PC-9 (cell line): ENCODE data around the gene TBC1D16. TPM values are rescaled to one million over a fixed set of nuclear protein-coding genes. Genes with fewer than 3 reads are reported as not detected.
"Not testable (repeated sequence)": the region's sequence is repeated elsewhere in the genome, so short reads cannot be mapped to it uniquely, and the experiment has no call there.

Experiments
- BruUV-seq: library from RNA; stranded (reverse); fragments of 400-500 nt; replicated peaks from 2 replicates; lab custom pipeline; 2021; lab: Mats Ljungman, UMichigan
- CTCF ChIA-PET: fragments of 300-600 bp; sonication (Branson Sonifier 250); formaldehyde crosslinking; loops from one replicate; lab custom pipeline; 2022; ENCODE audit warnings: antibody characterized with exemption; lab: Charles Lee
- POLR2A ChIA-PET: fragments of 300-600 bp; sonication (Branson Sonifier 250); formaldehyde crosslinking; loops from one replicate; lab custom pipeline; 2022; ENCODE audit warnings: antibody characterized with exemption; ENCODE audit not compliant: unreplicated experiment; lab: Charles Lee
- DNase-seq, 2 experiments: peaks; one replicate each; pipeline versions ENCODE4 v3.0.0 to v3.0.0-alpha.2; 2015 to 2022; ENCODE audit warnings: mixed read lengths in 1 of 2
- H2AFZ ChIP-seq: fragments of 200-600 bp; sonication (generic); 2 replicates; pipeline ENCODE4 v1.8.1; 2017; ENCODE audit warnings: antibody characterized with exemption
- H3F3A ChIP-seq: fragments of 200-600 bp; sonication (generic); 2 replicates; pipeline ENCODE4 v1.8.1; 2017; ENCODE audit warnings: antibody characterized with exemption, mild to moderate bottlenecking, low read depth; ENCODE audit not compliant: insufficient read depth
- H3K27ac ChIP-seq: fragments of 200-600 bp; sonication (generic); 2 replicates; pipeline ENCODE4 v1.6.1; 2016; ENCODE audit warnings: mixed run types
- H3K27me3 ChIP-seq: fragments of 200-600 bp; sonication (generic); 2 replicates; pipeline ENCODE4 v1.6.1; 2016; ENCODE audit warnings: low read depth, mixed run types; ENCODE audit not compliant: insufficient read depth
- H3K36me3 ChIP-seq: fragments of 200-600 bp; sonication (generic); 2 replicates; pipeline ENCODE4 v1.6.1; 2016; ENCODE audit warnings: low read depth, mixed run types
- H3K4me1 ChIP-seq: fragments of 200-600 bp; sonication (generic); replicated peaks from 2 replicates; pipeline ENCODE4 v1.6.1; 2016; ENCODE audit warnings: mixed run types; ENCODE audit not compliant: insufficient read depth
- H3K4me2 ChIP-seq: fragments of 200-600 bp; sonication (generic); 2 replicates; pipeline ENCODE4 v1.6.1; 2017; ENCODE audit warnings: mixed run types
- H3K4me3 ChIP-seq: fragments of 200-600 bp; sonication (generic); 2 replicates; pipeline ENCODE4 v1.6.1; 2016; ENCODE audit warnings: mixed run types
- H3K79me2 ChIP-seq: fragments of 200-600 bp; sonication (generic); 2 replicates; pipeline ENCODE4 v1.6.1; 2017; ENCODE audit warnings: low read depth, mixed run types
- H3K9me2 ChIP-seq: fragments of 200-600 bp; sonication (generic); 2 replicates; pipeline ENCODE4 v1.8.1; 2017; ENCODE audit warnings: mild to moderate bottlenecking; ENCODE audit not compliant: insufficient read depth
- H3K9me3 ChIP-seq: fragments of 200-600 bp; sonication (generic); 2 replicates; pipeline ENCODE4 v1.8.1; 2016; ENCODE audit warnings: low read depth; ENCODE audit not compliant: insufficient read depth
- H4K20me1 ChIP-seq: fragments of 200-600 bp; sonication (generic); 2 replicates; pipeline ENCODE4 v1.8.1; 2017; ENCODE audit not compliant: insufficient read depth
- EZH2 ChIP-seq: fragments of 200-600 bp; sonication (generic); IDR thresholded peaks from 2 replicates; pipeline ENCODE4 v1.8.0; 2017; ENCODE audit warnings: antibody characterized with exemption, low read depth
- intact Hi-C: fragments of 100-400 bp; cut with micrococcal nuclease; formaldehyde crosslinking; loops from one replicate; pipeline ENCODE4 v1.10.0; 2022; ENCODE audit not compliant: unreplicated experiment
- total RNA-seq: library from RNA; stranded (reverse); gene quantifications from 2 replicates; pipeline ENCODE4 v1.2.3, GENCODE V29; 2021
- TF ChIP-seq, protein P1 (sequence below): fragments of 200-600 bp; sonication (generic); conservative IDR thresholded peaks from 2 replicates; pipeline ENCODE4 v1.6.1; 2017; ENCODE audit warnings: mixed run types, antibody characterized with exemption, mild to moderate bottlenecking, moderate library complexity

The TBC1D16 gene
- total RNA-seq, 1 experiment from 2014 or later = 41.7 TPM

GRCh38 chr17:79959042-79959441 is 76.6 kb downstream of the TBC1D16 start:
- H3K27me3 ChIP-seq = no peaks in the 10 kb centered on the region
- no peak for TF ChIP-seq EZH2
- TF ChIP-seq, protein P1, sequence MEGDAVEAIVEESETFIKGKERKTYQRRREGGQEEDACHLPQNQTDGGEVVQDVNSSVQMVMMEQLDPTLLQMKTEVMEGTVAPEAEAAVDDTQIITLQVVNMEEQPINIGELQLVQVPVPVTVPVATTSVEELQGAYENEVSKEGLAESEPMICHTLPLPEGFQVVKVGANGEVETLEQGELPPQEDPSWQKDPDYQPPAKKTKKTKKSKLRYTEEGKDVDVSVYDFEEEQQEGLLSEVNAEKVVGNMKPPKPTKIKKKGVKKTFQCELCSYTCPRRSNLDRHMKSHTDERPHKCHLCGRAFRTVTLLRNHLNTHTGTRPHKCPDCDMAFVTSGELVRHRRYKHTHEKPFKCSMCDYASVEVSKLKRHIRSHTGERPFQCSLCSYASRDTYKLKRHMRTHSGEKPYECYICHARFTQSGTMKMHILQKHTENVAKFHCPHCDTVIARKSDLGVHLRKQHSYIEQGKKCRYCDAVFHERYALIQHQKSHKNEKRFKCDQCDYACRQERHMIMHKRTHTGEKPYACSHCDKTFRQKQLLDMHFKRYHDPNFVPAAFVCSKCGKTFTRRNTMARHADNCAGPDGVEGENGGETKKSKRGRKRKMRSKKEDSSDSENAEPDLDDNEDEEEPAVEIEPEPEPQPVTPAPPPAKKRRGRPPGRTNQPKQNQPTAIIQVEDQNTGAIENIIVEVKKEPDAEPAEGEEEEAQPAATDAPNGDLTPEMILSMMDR = no peak
- H3K36me3 ChIP-seq = no peaks in the 10 kb centered on the region
- no TSS peak for BruUV-seq
- H2AFZ ChIP-seq = no peak overlapping the region
- H3K79me2 ChIP-seq = no peaks in the 10 kb centered on the region
- DNase-seq = no peak
- no peak overlapping the region for H3K4me2 ChIP-seq
- CTCF ChIA-PET = no interaction called here
- intact Hi-C loops = no loop called here
- no peaks in the 10 kb centered on the region for H4K20me1 ChIP-seq
- H3F3A ChIP-seq = no peaks in the 10 kb centered on the region
- H3K9me3 ChIP-seq = no peaks in the 10 kb centered on the region
- no peak overlapping the region for H3K27ac ChIP-seq
- H3K9me2 ChIP-seq = no peaks in the 10 kb centered on the region
- H3K4me1 ChIP-seq = no peaks in the 10 kb centered on the region
- POLR2A ChIA-PET = no interaction called here
- H3K4me3 ChIP-seq = no peak overlapping the region

DNA sequence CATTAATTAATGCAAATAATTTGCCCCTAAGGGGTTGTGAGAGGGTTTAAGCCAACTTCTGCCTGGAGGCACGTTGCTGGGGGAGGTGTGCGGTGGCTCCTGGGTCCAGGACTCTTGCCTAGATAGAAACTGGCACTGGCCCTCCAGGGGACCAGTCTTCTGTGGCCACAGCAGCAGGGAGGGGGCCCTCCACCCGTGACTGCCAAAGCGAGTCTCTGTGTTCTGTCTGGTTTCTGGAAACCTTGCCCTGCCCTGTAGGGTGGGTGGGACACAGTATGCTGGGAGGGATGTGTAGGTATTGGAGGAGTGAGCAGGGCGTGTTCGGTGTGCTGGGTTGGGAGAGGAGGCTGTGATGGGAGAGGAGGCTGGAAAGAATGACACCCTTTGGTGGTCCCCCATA is 78.8 kb downstream of the TBC1D16 start:
- ChIA-PET CTCF (no interaction called here), POLR2A (no interaction called here)
- Histone ChIP-seq H3K36me3 (no peaks in the 10 kb centered on the region), H4K20me1 (no peaks in the 10 kb centered on the region), H2AFZ (no peak overlapping the region), H3K9me3 (no peaks in the 10 kb centered on the region), H3F3A (no peaks in the 10 kb centered on the region), H3K9me2 (no peaks in the 10 kb centered on the region), H3K4me1 (no peaks in the 10 kb centered on the region), H3K79me2 (no peaks in the 10 kb centered on the region), H3K27me3 (no peaks in the 10 kb centered on the region), H3K4me2 (no peak overlapping the region), H3K27ac (no peak overlapping the region), H3K4me3 (no peak overlapping the region)
- BruUV-seq = no TSS peak
- TF ChIP-seq, protein P1 = no peak
- DNase-seq = no peak
- intact Hi-C loops = no loop called here

DNA sequence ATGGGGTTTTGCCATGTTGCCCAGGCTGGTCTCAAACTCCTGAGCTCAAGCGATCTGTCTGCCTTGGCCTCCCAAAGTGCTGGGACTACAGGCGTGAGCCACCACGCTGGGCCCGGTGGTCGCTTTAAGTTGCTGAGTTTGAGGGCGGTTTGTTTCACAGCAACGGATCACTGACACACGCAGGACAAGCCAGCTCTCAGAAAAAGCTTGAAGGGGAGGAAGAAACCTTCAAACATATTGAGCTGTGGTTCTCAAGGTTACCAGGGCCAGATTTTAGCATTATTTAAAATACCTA is 79.3 kb downstream of the TBC1D16 start:
- H3K4me2 ChIP-seq, H3K27me3 ChIP-seq, H3K27ac ChIP-seq, POLR2A ChIA-PET, H3K9me3 ChIP-seq, H3K4me1 ChIP-seq, H3K36me3 ChIP-seq, DNase-seq, H4K20me1 ChIP-seq, H3K79me2 ChIP-seq, intact Hi-C loops, BruUV-seq, H3K9me2 ChIP-seq, CTCF ChIA-PET, H3F3A ChIP-seq, H3K4me3 ChIP-seq, H2AFZ ChIP-seq: not testable (repeated sequence)

DNA sequence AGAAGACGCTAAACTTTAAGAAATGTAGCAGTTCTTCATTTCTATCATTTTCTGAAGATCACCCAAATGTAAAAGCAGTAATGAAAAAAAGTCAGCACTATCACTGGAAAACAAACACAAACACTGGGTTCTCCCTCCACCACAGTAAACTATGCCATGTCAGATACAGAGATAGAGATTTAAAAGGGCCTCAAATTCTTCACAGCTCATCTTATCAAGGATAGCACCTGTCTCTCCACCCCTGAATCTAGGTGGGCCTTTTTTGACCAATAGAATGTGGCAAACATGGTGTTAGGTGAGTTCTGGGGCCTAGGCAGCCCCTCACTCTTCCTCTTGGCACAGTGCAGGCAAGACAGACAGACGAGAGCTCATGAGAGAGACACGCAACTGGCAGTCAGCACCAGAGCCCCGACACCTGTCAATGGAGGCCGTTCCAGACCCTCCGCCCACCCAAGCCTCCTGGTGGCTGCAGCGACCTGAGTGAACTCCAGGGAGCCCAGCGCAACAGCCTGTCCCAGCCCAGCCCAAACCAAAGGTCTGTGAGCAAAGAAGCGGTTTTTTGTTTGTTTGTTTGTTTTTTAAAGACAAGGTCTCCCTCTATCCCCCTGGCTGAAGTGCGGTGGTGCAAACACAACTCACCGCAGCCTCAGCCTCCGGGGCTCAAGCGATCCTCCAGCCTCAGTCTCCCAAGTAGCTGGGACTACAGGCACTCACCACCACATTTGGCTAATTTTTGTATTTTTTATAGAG is 79.8 kb downstream of the TBC1D16 start:
- intact Hi-C loops = no loop called here
- no peak for DNase-seq
- Histone ChIP-seq H2AFZ (no peak overlapping the region), H3K79me2 (no peaks in the 10 kb centered on the region), H3K27me3 (no peaks in the 10 kb centered on the region), H3K27ac (no peak overlapping the region), H4K20me1 (no peaks in the 10 kb centered on the region), H3K4me3 (no peak overlapping the region), H3K9me3 (no peaks in the 10 kb centered on the region), H3K4me1 (no peaks in the 10 kb centered on the region), H3K4me2 (no peak overlapping the region), H3K36me3 (no peaks in the 10 kb centered on the region), H3F3A (no peaks in the 10 kb centered on the region), H3K9me2 (no peaks in the 10 kb centered on the region)
- TF ChIP-seq, protein P1 = no peak
- no peak for TF ChIP-seq EZH2
- POLR2A ChIA-PET = no interaction called here
- CTCF ChIA-PET = no interaction called here
- BruUV-seq = no TSS peak
